ENCODE data around the gene MCM8.

DNA sequence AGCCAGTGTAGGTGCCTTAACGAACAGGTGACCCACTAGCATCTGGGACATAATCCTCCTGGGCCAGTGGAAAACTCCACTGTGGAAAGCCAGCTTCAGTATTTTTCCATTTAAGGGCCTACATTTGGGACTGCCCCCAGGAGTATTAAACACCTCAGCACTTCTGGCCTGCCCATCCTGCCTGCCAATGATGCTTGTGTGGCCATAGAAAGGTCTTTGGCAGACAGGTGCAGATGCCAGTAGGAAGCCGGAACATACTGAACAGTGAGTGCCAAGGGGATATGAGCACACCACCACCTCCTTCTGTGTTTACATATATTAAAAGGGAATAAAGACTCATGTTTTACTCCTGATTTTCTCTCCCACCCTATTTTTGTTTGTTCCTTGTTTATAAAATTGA, 19.9 kb downstream of the MCM8 start:
- TF ChIP-seq, protein P1, sequence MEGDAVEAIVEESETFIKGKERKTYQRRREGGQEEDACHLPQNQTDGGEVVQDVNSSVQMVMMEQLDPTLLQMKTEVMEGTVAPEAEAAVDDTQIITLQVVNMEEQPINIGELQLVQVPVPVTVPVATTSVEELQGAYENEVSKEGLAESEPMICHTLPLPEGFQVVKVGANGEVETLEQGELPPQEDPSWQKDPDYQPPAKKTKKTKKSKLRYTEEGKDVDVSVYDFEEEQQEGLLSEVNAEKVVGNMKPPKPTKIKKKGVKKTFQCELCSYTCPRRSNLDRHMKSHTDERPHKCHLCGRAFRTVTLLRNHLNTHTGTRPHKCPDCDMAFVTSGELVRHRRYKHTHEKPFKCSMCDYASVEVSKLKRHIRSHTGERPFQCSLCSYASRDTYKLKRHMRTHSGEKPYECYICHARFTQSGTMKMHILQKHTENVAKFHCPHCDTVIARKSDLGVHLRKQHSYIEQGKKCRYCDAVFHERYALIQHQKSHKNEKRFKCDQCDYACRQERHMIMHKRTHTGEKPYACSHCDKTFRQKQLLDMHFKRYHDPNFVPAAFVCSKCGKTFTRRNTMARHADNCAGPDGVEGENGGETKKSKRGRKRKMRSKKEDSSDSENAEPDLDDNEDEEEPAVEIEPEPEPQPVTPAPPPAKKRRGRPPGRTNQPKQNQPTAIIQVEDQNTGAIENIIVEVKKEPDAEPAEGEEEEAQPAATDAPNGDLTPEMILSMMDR (IDR thresholded peaks at IDR 0.05): no peak
- TF ChIP-seq POLR2A (IDR thresholded peaks at IDR 0.05): no peak
- no peak for TF ChIP-seq EP300 (IDR thresholded peaks at IDR 0.05)
